GM21786 (cell line): ENCODE measurements around the gene ATP5PB.
A peak's percentile ranks its signal among the peaks of the same experiment; 100 is the strongest.

Experiments
- ATAC-seq: cut with Tn5 transposase; IDR thresholded peaks from one replicate; pipeline ENCODE4 v1.9.1; 2021; ENCODE audit not compliant: unreplicated experiment

Gene ATP5PB

GRCh38 chr1:111505641-111506119 is 56.4 kb downstream of the ATP5PB start:
- peak; percentile 70 for ATAC-seq

DNA sequence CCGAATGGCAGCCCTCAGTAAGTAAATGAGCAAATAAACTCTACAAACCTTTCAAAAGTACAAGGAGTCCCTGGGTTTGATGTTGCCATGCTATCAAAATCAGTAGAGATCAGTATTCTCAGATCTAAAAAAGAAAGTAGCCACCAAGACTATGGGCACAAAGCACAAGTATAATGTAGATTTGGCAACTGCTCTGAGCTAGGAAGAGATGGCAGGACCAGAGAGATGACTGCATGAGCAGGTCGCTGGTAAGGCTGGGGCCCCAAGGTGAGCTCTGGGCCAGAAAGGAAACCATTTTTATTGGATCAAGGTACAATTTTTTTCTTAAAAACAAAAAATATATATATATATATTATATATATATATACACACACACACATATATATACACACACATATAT is 57.3 kb downstream of the ATP5PB start:
- ATAC-seq: no peak

DNA sequence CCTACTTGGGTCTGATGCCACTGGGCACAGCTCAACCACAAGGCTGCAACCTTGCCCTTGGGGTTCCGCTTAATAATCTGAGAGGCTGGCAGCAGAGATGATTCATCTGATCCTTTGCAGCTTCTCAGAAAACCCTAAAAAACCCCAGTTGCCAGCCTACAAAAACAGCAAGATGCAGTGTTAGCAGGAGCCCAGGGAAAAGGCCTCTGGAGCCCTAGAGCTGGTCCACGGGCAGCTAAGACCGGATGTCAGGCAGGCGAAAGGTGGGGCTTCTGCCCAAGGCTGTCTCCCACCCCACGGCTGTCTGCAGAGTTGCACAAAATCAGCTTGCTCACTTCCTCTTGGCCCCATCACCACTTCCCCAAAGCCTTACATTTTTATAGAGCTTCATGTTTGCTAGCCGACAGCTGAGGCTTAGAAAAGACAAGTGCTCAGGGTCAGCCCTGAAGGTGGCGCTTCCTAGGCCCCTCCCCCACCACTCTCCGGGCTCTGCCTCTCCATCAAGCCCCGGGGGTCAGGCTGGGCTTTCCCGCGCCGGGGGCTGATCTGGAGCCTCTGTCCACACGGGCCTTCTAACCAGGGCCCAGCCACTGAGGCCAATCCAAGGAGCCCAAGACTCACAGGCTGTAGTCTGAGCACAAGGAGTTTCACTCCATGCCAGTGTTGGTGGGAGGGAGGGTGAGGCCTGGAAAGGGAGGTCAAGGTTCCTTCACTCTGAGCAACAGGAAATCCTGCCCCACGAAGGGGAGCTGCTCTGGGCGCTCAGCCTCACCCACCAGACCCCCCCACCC is 58.3 kb downstream of the ATP5PB start:
- peak; percentile 46 for ATAC-seq

DNA sequence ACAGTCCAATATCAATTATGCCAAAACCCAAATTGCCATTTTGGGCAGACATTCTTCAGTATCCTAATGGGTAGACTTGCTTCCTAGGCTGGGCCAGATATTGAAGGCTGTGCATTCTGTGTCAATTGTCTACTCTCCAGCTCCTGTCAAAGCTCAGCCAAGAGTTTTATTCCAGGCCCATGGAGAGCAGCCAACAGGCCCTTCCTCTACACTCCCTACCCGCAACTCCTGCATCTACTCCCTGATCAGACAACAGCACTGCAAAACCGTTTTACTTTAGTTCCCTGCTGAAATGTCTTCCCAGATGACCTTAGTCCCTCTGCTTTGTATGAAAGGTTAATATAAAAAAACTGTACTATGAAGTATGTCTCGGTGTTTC is 60.7 kb downstream of the ATP5PB start:
- no peak for ATAC-seq

DNA sequence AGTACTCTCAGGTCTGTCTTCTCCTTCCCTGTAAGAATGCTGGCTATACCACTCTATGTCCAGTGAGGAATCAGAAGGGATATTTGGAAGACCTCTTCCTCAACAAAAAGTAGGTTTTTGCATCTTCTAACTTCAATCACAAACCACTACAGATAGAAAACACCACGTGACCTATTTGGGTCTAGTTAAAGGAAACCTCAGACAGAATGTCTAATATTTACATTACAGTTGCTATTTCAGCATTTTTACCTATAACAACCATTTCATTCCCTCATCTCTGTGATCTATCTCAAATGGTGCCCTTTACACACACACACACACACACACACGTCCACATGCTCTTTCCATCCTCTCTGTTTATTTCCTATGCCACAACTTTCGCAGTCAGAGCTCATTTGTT is 62.1 kb downstream of the ATP5PB start:
- ATAC-seq: no peak
